CD4-positive, alpha-beta T cell treated with Interleukin-17A for 4 hours (primary cell): Measurements from ENCODE around the gene PHC1.
"Not testable (repeated sequence)": the region's sequence is repeated elsewhere in the genome, so short reads cannot be mapped to it uniquely, and the experiment has no call there.

ENCODE experiments used
- DNase-seq: peaks from one replicate; pipeline ENCODE4 v3.0.0-alpha.2; 2020; ENCODE audit warnings: mixed read lengths

The PHC1 gene

DNA sequence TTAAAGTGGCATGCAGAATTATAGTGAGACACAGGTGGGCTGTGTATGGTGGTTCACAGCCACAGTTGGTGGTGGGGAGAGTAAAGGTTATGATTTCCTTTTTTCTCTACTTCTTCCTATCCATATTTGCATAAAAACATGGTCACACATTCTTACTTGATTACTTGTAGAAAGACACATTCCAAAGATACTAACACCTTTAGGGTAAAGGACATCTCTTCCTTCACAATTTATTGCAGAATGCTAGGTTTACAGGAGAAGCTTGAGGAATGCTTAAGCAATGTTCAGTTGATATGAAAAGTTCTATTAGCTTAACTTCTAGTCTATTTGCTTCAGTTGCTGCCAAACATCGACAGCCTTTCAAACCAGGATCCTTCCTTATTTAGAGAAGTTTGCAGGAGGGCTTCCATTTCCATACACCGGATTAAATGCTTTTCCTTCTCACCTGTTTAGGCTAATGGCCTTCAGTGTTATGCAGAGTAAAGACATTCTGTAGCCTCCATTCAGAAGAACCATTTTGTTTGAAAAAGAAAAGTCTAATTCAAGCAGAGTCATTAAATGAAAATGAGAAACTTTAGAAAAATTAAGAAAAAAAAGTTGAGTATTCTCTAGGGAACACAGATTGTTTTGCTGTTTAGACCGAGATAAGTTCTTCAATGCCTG lies 2.6 kb upstream of the PHC1 start:
- DNase-seq, result no peak

DNA sequence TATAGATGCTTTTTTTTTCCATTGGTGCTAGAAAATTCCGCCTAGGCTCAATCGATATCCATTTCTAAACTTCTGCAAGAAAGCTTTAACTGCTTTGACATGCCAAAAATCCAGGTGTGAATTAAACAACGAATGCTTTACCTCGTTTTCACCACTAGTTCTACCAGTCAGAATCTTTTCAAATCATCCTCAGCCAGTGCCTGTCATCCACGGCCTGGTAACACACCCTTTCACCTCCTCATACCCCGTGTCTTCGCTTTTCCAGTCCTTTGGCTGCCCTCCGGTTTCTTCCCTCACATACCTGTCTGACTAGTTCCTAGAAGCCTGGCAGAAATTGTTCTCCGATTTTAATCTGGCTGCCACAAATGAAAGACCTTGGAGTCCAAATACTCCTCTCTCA lies 1.4 kb upstream of the PHC1 start:
- peak; percentile 14 for DNase-seq

DNA sequence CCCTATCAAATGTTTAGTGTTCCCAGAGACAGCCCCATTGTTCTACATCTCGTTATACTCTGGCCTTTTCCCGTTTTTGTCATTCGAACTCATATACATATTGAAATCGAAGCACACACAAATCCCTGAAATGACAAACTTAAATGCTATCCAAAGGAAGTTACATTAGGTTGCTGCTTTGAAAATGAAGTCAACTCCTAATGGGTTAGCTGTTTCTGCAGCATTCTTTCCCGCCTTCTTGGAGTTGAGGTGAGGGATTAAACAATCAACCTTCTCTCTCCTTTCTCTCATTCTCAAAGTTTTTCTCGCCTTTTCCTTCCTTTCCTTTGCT lies 642 bp upstream of the PHC1 start:
- no peak for DNase-seq

DNA sequence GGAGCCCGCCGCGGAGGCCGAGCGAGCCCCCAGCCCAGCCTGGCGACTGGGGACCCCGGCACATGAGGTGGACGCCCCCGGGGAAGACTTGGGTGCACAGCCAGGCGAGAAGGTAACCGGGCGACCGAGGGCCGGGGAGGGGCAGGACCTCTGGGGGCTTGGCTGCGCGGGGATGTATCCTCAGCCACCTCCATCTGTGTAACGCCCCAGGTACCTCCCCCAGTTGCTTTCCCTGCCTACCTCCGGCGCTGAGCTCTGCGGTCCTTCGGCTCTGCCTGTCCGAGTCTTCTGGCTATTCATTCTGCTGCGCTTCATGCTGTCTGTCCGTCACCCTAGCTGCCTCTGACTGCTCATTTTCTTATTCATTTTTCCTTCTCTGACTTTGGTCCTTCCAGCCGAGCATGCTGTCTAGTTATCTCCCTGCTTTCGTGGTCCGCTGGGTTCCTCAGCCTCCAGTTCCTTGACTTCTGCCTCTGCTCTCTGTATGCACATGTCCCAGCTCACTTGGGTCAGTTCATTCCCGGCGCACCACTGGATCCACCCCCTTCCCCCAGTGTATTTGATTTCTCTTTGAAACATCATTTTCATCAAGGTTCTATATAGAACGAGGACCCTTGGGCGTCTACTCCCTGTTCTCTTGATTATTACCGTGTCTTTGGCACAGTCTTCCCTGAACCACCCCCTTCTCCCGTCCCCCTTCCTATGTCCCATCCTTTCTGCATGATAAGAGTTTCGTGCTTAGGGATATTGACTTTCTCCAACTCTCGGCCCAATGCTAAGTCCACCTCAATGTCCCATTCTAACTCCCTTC lies 612 bp downstream of the PHC1 start:
- DNase-seq, result peak; percentile 73

DNA sequence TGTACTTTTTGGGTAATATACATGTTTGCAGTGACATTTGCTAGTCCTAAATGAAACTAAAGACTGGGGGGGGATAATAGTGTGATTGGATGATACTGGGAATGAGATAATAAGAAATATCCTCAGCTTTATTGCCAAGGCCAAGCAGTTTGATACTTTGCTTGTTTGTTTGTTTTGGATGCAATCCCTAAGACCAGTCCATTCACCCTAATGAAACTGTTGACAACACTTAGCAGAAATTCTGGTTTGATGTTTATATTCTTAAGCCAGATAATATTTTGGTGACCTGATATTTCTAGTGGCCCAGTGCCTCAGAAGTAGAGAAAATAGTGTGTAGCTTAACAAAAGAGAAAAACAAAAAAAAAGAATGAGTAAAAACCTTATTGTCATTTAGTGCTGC lies 1.8 kb downstream of the PHC1 start:
- DNase-seq, result no peak

DNA sequence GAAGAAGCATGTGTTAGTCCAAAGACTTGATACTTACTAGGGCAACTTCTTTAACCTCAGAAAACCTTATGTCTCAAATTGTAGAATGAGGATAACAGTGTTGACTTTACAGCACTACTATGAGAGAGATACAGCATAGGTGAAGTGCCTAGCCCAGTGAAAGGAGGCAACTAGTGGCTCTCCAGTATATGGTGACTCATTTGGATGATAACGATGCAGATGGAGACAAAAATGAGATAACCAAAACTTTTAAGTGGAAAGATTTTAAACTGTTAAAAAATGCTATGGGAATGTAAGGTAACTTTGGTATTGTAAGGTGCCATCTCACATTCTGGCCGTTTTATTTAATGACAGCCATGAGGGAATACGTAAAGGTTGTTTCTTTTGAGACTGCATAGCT lies 2.7 kb downstream of the PHC1 start:
- no peak for DNase-seq

DNA sequence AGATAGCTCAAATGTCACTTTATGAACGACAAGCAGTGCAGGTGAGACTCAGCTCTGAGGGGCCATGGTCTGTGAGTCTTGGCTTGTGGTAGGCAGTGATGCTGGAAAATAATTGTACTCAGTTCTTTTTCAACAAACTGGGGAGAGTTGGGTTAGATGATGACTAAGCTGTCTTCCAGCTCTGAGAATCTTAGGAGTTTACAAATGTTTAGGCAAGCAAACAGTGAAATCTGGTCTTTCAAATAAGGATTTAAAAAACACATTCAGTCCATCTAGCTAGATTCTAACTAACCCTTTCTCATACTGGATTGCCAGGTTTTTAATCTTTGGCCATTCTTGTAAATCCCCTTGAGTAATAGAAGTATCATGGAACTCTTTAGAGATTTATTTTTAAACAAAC lies 3.4 kb downstream of the PHC1 start:
- DNase-seq, result no peak

DNA sequence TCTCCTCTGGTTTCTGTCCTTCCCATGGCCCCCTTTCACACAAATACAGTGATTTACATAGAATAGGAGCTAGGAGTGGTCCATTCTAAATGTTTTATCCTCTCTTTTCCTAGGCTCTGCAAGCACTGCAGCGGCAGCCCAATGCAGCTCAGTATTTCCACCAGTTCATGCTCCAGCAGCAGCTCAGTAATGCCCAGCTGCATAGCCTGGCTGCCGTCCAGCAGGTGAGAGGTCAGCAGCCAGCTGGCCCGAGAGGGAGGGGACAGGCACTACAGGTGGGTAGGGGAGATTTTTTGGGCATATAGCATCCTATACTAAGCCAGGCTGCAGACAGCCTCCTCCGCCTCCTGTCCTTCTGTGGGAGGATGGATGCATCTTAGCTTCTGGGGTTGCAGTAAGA lies 5.3 kb downstream of the PHC1 start:
- not testable (repeated sequence) for DNase-seq

DNA sequence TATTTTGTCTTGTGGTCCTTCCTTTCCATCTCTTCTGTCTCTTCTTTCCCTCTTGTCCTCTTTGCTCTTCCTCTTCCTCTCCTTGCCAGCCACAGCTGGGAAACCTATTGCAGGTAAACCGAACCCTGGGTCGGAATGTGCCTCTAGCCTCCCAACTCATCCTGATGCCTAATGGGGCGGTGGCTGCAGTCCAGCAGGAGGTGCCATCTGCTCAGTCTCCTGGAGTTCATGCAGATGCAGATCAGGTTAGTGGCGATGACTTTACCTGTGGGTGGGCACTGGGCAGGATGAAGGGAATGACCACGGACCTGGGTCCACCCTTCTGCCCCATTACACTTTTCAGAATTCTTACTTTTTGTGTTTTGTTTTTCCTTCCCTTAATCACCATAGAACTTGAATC lies 8.2 kb downstream of the PHC1 start:
- DNase-seq, result peak; percentile 17

DNA sequence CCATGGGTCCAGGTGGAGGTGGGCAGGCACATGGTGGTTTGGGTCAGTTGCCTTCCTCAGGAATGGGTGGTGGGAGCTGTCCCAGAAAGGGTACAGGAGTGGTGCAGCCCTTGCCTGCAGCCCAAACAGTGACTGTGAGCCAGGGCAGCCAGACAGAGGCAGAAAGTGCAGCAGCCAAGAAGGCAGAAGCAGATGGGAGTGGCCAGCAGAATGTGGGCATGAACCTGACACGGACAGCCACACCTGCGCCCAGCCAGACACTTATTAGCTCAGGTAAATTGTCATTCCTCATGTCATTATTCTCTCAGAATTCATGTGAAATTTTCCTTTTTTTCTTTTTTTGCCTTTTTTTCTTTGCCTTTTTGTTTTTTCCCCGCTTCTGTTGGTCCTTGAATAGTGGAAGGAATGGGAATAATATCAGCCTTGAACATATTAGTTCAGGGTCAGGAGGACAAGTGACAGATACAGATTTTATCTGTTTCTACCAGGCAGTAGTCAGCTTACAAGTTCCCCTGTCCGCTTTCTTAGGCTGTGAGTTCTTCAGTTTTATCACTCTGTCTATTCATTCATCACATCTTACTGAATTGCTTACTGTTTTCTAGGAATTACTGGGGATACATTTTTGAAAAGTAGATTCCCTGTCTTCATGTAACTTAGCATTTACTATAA lies 16.5 kb downstream of the PHC1 start:
- DNase-seq, result not testable (repeated sequence)

DNA sequence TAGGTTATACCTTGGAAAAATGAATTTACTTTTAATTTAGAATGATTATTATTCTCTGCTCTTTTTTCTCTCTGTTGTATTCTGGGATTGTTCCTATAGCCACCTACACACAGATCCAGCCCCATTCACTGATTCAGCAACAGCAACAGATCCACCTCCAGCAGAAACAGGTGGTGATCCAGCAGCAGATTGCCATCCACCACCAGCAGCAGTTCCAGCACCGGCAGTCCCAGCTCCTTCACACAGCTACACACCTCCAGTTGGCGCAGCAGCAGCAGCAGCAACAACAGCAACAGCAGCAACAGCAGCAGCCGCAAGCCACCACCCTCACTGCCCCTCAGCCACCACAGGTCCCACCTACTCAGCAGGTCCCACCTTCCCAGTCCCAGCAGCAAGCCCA lies 18.2 kb downstream of the PHC1 start:
- DNase-seq, result not testable (repeated sequence)

DNA sequence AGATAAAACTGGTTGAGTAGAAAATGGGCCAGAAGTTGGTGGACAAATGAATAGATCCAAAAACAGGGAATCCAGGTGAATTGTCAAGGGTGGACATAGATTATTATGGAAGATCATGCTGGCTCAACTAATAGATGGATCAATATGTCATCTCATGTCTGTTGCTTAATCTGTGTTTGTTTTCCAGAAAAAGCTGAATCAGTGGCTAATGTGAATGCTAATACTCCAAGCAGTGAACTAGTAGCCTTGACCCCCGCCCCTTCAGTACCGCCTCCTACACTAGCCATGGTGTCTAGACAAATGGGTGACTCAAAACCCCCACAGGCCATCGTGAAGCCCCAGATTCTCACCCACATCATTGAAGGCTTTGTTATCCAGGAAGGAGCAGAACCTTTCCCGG lies 19.8 kb downstream of the PHC1 start:
- not testable (repeated sequence) for DNase-seq

DNA sequence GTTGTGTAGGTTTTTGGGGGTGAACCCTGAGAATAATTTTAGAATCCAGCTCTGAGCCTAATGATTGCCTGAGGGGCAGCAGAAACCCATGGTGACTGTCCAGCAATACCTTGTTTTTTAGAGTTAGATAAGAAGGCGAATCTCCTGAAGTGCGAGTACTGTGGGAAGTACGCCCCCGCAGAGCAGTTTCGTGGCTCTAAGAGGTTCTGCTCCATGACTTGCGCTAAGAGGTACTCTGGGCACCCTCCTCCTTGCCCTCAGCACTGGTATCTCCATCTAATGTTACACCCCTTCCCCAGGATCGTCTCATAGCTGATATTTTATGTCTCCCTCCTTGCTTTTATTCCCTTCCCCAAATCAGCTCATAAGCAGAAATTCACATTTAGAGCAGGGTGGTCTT lies 22.4 kb downstream of the PHC1 start:
- DNase-seq, result no peak

DNA sequence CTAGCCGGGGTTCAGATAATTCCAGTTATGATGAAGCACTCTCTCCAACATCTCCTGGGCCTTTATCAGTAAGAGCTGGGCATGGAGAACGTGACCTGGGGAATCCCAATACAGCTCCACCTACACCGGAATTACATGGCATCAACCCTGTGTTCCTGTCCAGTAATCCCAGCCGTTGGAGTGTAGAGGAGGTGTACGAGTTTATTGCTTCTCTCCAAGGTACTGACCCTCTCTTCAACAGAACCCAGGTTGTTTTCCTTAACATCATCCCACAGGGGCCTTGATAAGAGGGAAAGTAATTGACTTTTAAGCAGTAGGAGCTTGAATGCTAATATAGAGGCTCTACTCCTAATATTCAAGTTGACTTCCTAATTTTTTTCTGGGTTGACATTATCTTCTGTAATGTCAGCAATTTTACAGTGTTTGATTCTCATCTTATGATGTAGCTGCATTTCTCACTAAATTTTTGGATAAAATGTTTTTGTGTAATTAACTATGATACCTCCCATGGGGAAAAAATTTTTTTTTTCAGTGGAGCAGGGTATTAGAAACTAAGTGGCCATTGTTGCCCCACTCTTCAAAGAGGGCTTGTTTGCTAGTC lies 23.6 kb downstream of the PHC1 start:
- not testable (repeated sequence) for DNase-seq

DNA sequence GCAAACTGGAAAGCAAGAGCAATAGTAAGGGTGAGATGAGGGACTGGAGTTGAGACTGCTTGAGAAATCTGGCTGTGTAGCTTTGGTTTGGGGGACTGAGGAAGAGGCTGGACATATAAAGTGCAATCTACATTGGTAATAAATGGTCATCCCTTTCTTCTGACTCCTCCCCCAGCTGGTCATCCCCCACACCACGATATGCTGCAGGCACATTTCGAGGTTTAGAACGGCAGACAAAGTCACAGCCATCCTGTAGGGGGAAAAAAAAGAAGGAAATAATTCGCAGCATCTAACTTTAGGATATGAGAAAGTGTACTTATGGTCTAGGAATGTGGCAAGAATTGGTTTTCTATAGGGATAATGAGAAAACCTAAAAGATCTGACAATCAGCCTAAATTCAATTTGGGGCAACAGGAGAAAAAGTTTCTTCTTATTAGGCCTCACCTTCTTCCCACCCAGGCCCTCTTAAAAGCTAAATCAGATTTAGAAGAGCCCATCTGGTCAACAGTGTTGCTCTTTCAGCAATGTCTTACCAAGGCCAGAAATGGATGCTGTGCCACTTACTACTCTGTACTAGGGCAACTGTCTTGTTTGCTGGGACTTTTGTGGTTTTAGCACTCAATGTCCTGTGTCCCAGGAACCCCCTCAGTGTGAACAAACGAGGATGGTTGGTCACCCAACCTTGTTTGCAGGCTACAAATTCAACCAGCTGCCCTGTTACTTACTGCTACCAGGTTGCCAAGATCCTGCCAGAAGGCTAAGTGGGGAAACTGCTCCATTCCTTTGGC lies 27.6 kb downstream of the PHC1 start:
- no peak for DNase-seq

DNA sequence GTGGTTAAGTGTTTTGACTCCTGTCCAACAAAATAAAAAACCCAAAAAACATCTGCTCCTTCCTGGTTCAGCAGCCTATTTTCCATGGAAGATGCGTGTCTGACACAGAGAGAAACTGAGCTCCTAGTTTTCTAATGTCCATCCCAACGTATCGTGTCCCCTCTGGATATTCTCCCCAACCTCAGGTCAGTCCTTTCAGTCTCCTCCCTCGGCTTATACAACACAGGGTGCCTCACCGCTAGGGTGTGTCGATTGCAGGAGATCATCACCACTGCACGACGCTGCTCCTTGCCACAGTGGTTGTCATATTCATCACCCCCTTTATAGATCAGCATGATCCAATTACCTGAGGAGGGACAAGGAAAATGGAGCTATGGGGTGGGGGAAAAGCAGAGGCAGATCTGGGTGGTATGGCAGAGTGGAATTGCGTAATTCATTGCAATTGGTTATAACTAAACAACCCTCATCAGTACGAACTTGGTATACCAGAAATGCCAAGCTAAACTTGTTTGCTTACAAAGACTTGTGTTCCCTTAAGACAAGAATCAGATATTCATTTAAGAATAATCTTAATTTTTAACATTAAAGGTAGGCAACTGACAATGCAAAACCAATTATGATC lies 29.4 kb downstream of the PHC1 start:
- no peak for DNase-seq

DNA sequence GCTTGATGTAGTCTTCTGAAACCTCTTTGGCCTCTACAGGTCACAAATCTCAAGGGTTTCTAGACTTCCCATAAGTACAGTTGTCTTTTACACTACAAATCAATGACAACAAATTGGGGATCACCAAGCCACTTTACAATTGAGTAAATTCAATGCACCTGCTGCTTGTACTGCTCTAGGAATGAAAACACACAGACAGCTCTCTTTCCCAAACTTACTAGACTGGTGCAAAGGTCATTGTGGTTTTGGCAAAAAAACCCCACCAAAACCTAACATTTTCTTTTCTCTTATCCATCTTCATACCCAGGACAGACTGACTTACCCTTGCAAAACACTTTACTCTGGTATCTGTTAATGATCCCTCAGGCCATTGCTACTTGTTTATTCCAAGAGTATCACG lies 32.4 kb downstream of the PHC1 start:
- no peak for DNase-seq

DNA sequence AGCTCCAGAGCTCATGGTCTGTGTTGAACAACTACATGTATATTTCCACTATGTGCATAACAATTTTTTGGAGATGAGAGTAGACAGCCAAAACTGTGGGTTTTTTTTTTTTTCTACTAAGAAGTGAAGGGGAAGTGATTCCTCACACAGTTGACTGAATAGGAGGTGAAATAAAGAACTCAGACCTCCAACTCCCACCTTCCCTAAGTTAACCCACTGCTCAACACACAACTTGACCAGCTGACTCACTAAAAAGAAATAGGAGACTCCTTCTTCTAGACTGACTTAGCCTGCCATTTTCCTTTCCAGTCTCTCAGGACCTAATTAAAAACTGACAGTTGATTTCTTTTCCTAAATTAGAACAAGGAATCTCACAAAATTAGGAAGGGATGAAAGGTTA lies 33.4 kb downstream of the PHC1 start:
- no peak for DNase-seq

DNA sequence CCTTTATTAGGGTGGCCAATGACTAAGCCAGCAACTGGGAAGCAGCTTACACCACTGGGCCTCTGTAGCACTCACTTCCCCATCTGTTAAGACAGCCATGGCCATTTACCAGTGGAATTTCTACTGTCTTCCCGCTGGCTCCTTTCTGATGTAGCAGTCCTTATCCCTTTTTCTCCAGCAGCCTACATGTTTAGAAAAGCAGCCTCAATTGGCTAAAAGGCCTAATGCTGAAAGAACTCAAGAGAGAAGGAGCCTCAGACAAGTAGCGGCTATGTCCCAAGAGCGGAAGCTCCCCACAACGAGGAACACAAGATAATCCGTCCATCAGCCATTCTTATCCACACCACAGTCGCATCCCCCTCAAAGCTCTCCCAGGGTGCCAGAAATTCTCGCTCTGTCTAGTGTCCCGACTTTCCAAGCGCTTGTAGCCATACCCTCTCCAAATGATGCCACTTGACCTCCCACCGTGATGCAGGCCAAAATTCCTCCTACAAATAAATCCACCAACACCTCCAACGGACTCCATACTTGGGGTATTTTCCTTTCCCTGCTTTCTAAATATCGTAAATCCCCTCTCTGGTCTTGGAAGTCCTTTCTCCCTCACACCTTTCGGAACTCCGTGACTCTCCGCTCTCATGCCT lies 34.5 kb downstream of the PHC1 start:
- DNase-seq, result no peak

DNA sequence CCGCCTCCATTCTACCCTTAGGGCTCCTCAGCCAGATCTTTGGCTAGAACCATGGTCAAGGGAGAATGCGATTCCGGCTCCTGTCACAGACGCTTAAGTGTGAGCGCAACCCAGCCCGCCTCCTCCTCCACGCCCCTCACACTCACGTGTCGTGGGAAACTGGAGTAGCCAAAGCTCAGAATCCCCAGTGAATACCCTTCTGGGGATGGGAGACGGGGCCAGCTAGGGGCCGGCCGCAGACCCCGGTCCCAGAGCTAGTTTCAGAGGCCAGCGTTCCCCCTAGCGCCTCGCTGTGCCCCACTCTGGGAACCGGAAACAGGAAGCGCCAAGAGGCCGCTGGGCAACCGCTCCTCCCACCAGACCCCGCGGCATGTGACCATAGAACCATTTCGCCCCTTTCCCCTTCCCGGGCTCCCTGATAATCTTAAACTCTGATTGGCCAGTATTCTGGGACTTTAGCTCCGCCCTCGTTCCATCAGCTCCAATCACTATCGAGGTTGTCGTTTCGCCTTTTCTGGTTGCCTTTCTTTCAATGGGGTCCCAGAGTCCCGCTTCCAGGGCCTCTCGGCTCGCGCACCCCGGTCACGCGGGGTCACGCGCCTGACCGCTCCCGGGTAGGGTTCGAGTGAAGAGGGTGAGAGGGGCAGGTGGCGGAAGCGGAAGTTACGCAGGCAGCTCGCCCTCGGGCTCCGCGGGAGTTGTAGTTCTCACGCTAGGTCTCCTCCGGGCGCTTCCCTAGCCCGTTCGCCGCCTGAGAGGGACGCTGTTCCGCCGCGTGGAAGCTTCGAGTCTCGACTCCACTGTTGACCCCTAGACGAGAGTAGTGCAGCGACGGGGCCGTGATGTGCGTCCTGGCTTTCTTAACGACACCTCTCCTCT lies 35.3 kb downstream of the PHC1 start, which contains the start of gene M6PR:
TSS of gene M6PR (minus strand) at position 304 of the 879 bp plus-strand sequence. CDS start 3,241 bp downstream, outside the sequence.
- DNase-seq, result peak; percentile 92

DNA sequence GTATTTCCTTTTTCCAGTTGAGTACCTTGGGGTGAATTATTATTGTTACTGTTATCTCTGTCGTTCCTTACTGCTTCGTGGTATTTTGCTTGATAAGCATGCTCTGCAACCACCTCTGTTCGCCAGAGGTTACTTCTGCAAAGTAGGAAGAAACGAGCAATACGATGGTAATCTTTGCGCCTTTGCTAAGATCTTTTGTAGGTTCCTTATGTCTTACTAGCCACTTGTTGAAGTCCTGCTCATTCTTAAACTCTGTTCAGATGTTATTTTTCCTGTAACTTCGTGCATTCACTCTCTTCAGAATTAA lies 35.9 kb downstream of the PHC1 start:
- DNase-seq, result no peak
